ENCODE data around the gene UBXN11.
"Not testable (repeated sequence)": the region's sequence is repeated elsewhere in the genome, so short reads cannot be mapped to it uniquely, and the experiment has no call there.

The UBXN11 gene

GRCh38 chr1:26337206-26337535, 30.7 kb upstream of the UBXN11 start:
- no peak for TF ChIP-seq CTCF (IDR thresholded peaks at IDR 0.05; ENCODE audit: low read depth, low read length, missing control alignments)
- no peak overlapping the region for H3K4me3 ChIP-seq (replicated peaks; ENCODE audit: low read depth, low read length)
- no peak for DNase-seq (ENCODE audit: extremely low read depth, low read depth)

- no peak for TF ChIP-seq CTCF (IDR thresholded peaks at IDR 0.05; ENCODE audit: low read depth, low read length, missing control alignments)
- H3K4me3 ChIP-seq (replicated peaks; ENCODE audit: low read depth, low read length), result peak overlapping the region; percentile 40
- no peak for DNase-seq (ENCODE audit: extremely low read depth, low read depth)
Observed at GRCh38 chr1:26336477-26337205, 30.2 kb upstream of the UBXN11 start.

- no peak for TF ChIP-seq CTCF (IDR thresholded peaks at IDR 0.05; ENCODE audit: low read depth, low read length, missing control alignments)
- DNase-seq (ENCODE audit: extremely low read depth, low read depth), result no peak
- peak overlapping the region; percentile 40 for H3K4me3 ChIP-seq (replicated peaks; ENCODE audit: low read depth, low read length)
Observed at GRCh38 chr1:26335774-26336476, 29.5 kb upstream of the UBXN11 start.

- DNase-seq (ENCODE audit: extremely low read depth, low read depth); H3K4me3 ChIP-seq (replicated peaks; ENCODE audit: low read depth, low read length): not testable (repeated sequence)
Observed at GRCh38 chr1:26333312-26333711, 26.9 kb upstream of the UBXN11 start.

- no peak for TF ChIP-seq CTCF (IDR thresholded peaks at IDR 0.05; ENCODE audit: low read depth, low read length, missing control alignments)
- no peak overlapping the region for H3K4me3 ChIP-seq (replicated peaks; ENCODE audit: low read depth, low read length)
Observed at GRCh38 chr1:26330276-26330675, 23.8 kb upstream of the UBXN11 start.

GRCh38 chr1:26329380-26329779, 22.9 kb upstream of the UBXN11 start:
- H3K4me3 ChIP-seq (replicated peaks; ENCODE audit: low read depth, low read length); DNase-seq (ENCODE audit: extremely low read depth, low read depth): not testable (repeated sequence)

More at GRCh38 chr1:26330276-26330675, 23.8 kb upstream of the UBXN11 start:
- DNase-seq (ENCODE audit: extremely low read depth, low read depth), result no peak

GRCh38 chr1:26328597-26328996, 22.2 kb upstream of the UBXN11 start:
- TF ChIP-seq CTCF (IDR thresholded peaks at IDR 0.05; ENCODE audit: low read depth, low read length, missing control alignments), result no peak
- no peak for DNase-seq (ENCODE audit: extremely low read depth, low read depth)
- H3K4me3 ChIP-seq (replicated peaks; ENCODE audit: low read depth, low read length), result no peak overlapping the region

- no peak for TF ChIP-seq CTCF (IDR thresholded peaks at IDR 0.05; ENCODE audit: low read depth, low read length, missing control alignments)
- no peak for DNase-seq (ENCODE audit: extremely low read depth, low read depth)
- H3K4me3 ChIP-seq (replicated peaks; ENCODE audit: low read depth, low read length), result no peak overlapping the region
Observed at GRCh38 chr1:26327956-26328362, 21.5 kb upstream of the UBXN11 start.

Measured in HFF-Myc (cell line).